Body of pancreas (tissue), 4 donors: ENCODE data around the gene PDE10A. TPM values are rescaled to one million over a fixed set of nuclear protein-coding genes. Genes with fewer than 3 reads are reported as not detected.
A peak's percentile ranks its signal among the peaks of the same experiment; 100 is the strongest.

Experiments used
- ATAC-seq: fragments of 150-250 bp; one replicate; pipeline ENCODE4 v1.9.1; 2016
- DNase-seq, 4 donors: peaks; one replicate each; pipeline ENCODE4 v3.0.0-alpha.2; 2019
- H3K27ac ChIP-seq, 4 donors: fragments of 200-600 bp; sonication (generic); 1 replicate in 3 of 4; 2 replicates in 1 of 4; pipeline versions ENCODE4 v1.5.1 to v1.6.1; 2016 to 2019; ENCODE audit warnings: mild to moderate bottlenecking in 1 of 4, mixed read lengths in 1 of 4, moderate library complexity in 1 of 4
- H3K27me3 ChIP-seq, 2 donors: fragments of 200-600 bp; sonication (generic); one replicate each; pipeline ENCODE4 v1.6.0; 2016; ENCODE audit warnings: mild to moderate bottlenecking in 1 of 2
- H3K36me3 ChIP-seq, 2 donors: fragments of 200-600 bp; sonication (generic); replicated peaks in 1 of 2; 2 replicates each; pipeline ENCODE4 v1.5.1; 2016; ENCODE audit warnings: low read depth in 2 of 2; ENCODE audit not compliant: insufficient read depth in 1 of 2
- H3K4me1 ChIP-seq: fragments of 200-600 bp; sonication (generic); one replicate; pipeline ENCODE4 v1.6.0; 2016
- H3K4me3 ChIP-seq, 2 donors: fragments of 200-600 bp; sonication (generic); 1 replicate in 1 of 2; 2 replicates in 1 of 2; pipeline ENCODE4 v1.5.1; 2016 to 2019
- H3K9me3 ChIP-seq, 3 donors: fragments of 200-600 bp; sonication (generic); 1 replicate in 2 of 3; 2 replicates in 1 of 3; pipeline ENCODE4 v1.5.1; 2016
- POLR2A ChIP-seq, 3 donors: fragments of 450-650 bp; IDR thresholded peaks; one replicate each; pipeline ENCODE4 v1.6.1; 2016; ENCODE audit warnings: antibody characterized with exemption in 3 of 3, mild to moderate bottlenecking in 2 of 3
- WGBS, 2 donors: methylation state at CpG; one replicate each; pipeline ENCODE4 v1.1.5; 2017; 5-methylcytosine and 5-hydroxymethylcytosine counted together
- intact Hi-C: fragments of 100-400 bp; cut with DNase I; formaldehyde crosslinking; loops from one replicate; pipeline ENCODE4 v1.15.1; 2023
- total RNA-seq, 2 donors: library from RNA; depleted of rRNA; stranded (reverse); fragments of >200 nt; gene quantifications; one replicate each; pipeline ENCODE4 v1.1.0, GENCODE V29; 2016
- TF ChIP-seq, protein P1 (sequence below), 7 experiments: fragments of 450-650 bp in 4 of 7; fragments of 200-600 bp in 3 of 7; sonication (generic) in 3 of 7; IDR thresholded peaks; one replicate each; pipeline ENCODE4 v1.5.1; 2016 to 2019; ENCODE audit warnings: antibody characterized with exemption in 7 of 7

The PDE10A gene
- total RNA-seq, 2 donors from 2014 or later: 3.9 to 16.8 TPM

- intact Hi-C loops: no loop called here
- H3K27me3 ChIP-seq: no peaks in the 10 kb centered on the region
- no peak for TF ChIP-seq POLR2A (IDR thresholded peaks at IDR 0.05)
- TF ChIP-seq, protein P1, sequence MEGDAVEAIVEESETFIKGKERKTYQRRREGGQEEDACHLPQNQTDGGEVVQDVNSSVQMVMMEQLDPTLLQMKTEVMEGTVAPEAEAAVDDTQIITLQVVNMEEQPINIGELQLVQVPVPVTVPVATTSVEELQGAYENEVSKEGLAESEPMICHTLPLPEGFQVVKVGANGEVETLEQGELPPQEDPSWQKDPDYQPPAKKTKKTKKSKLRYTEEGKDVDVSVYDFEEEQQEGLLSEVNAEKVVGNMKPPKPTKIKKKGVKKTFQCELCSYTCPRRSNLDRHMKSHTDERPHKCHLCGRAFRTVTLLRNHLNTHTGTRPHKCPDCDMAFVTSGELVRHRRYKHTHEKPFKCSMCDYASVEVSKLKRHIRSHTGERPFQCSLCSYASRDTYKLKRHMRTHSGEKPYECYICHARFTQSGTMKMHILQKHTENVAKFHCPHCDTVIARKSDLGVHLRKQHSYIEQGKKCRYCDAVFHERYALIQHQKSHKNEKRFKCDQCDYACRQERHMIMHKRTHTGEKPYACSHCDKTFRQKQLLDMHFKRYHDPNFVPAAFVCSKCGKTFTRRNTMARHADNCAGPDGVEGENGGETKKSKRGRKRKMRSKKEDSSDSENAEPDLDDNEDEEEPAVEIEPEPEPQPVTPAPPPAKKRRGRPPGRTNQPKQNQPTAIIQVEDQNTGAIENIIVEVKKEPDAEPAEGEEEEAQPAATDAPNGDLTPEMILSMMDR (IDR thresholded peaks at IDR 0.05): no peak
- H3K4me1 ChIP-seq: no peaks in the 10 kb centered on the region
- 65 to 93% methylated on average over 1 of the region's 1 CpG for WGBS, 2 donors
- no peak for ATAC-seq
- no peaks in the 10 kb centered on the region for H3K36me3 ChIP-seq
- DNase-seq: no peak
- no peak overlapping the region for H3K27ac ChIP-seq
- H3K4me3 ChIP-seq: no peak overlapping the region
- peaks cover 0 to 4% (median 0%) of the 10 kb centered on the region in 3 donors for H3K9me3 ChIP-seq
Measured at GRCh38 chr6:165321555-165322145, 341.4 kb downstream of the PDE10A start.

DNA sequence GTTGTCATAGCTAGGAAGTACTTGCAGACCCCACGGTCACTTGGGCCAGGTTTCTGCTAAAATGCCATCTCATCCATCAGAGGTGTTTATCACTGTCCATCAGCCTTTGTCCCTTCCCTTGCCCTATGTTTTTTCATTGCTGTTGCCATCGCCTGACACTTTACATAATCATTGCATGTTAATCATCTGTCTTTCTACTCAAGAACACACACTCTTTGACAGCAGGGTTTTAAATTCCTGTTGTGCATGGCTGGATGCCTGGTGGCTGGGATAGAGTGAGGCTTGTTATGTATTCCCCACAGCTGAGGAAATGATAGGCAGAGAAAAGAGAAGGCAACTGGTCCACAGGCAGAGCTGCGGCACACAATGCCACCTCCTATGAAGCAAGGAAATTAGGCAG, 341.9 kb downstream of the PDE10A start:
- H3K9me3 ChIP-seq: peaks cover 0 to 4% (median 0%) of the 10 kb centered on the region in 3 donors
- WGBS, 2 donors: 62 to 71% methylated on average over 3 of the region's 3 CpGs
- H3K27me3 ChIP-seq: no peaks in the 10 kb centered on the region
- no peaks in the 10 kb centered on the region for H3K4me1 ChIP-seq
- H3K4me3 ChIP-seq: no peak overlapping the region
- no peak for TF ChIP-seq POLR2A (IDR thresholded peaks at IDR 0.05)
- TF ChIP-seq, protein P1 (IDR thresholded peaks at IDR 0.05): no peak
- no peak for DNase-seq
- ATAC-seq: no peak
- no peaks in the 10 kb centered on the region for H3K36me3 ChIP-seq
- intact Hi-C loops: no loop called here
- no peak overlapping the region for H3K27ac ChIP-seq

DNA sequence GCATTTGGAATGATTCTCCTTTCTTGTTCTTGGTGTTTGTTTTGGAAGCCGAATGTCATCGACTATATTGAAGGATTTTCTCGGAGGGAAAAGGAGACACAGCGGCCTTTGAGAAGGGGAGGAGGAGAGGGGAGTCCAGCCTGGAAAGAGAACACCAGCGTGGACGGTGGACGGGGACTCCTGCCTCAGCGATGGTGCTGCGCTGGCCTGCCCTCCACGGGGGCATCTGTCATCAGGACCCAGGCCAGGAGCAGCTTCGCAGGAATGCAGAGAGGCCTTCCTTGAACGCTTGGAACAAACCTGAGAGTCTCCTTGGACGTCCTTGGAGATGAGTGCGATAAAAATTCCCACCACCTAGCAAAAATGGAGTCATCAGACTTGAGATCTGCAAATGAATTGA, 345.3 kb downstream of the PDE10A start:
- no peak for TF ChIP-seq POLR2A (IDR thresholded peaks at IDR 0.05)
- TF ChIP-seq, protein P1 (IDR thresholded peaks at IDR 0.05): no peak
- peaks cover 0 to 4% (median 0%) of the 10 kb centered on the region in 3 donors for H3K9me3 ChIP-seq
- no peak overlapping the region for H3K27ac ChIP-seq
- no peaks in the 10 kb centered on the region for H3K27me3 ChIP-seq
- WGBS, 2 donors: 67 to 75% methylated on average over 14 of the region's 14 CpGs
- no peaks in the 10 kb centered on the region for H3K36me3 ChIP-seq
- H3K4me3 ChIP-seq: no peak overlapping the region
- intact Hi-C loops: no loop called here
- H3K4me1 ChIP-seq: no peaks in the 10 kb centered on the region
- ATAC-seq: no peak
- no peak for DNase-seq

DNA sequence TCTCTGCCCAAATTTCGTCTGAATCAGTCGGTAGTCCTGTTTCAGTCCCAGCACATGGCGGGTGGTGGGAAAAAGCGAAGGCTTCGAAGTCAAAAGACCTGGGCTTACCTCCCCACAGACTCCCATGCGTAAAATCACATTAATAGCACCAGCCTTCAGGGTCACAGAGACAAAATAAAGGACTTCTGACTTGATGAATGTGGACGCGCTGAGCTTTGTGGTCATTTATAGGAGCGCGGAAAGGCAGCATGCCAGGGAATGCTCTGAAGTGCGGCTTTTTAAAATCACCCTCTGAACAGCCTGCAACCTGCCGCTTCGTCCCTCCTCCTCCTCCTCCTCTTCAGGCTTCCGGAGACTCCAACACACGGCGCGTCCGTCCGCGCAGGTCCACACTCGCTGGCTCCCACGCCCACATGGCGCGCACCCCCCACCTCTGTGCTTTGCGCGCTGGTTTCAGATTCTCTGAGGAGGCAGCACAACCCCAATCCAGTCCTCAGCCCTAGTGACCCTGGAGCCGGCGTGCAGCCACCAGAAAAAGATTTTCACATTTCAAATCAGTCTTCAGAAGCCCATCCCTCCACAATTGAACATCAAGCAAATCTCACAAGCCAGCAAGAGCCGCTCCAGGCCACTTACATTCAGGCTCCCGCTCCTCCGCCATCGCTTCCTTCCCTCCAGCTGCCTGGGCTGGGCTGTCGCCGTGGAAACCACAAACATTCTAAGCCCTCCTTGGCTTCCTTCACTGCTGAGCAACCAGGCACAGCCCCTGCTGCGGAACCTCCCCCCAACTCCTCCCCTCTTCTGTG, 353.9 kb downstream of the PDE10A start, which contains the start of gene C6orf118:
Gene C6orf118 (minus strand): TSS at position 680 of the 806 bp plus-strand sequence. CDS start 19 bp downstream, at position 661.
- peak; percentile 56 for ATAC-seq
- H3K9me3 ChIP-seq: no peaks in the 10 kb centered on the region
- H3K4me3 ChIP-seq: no peak within 1 kb of the TSS
- peaks cover 8% of the 10 kb centered on the region for H3K4me1 ChIP-seq
- H3K27me3 ChIP-seq: peaks cover 0 to 5% of the 10 kb centered on the region in 2 donors
- peak in 2 of 4 donors; percentile 28 to 29 for DNase-seq
- intact Hi-C loops: no loop called here
- no peaks in the 10 kb centered on the region for H3K36me3 ChIP-seq
- H3K27ac ChIP-seq: no peak within 1 kb of the TSS
- 5 to 6% methylated on average over 34 to 35 of the region's 35 CpGs for WGBS, 2 donors
- no peak for TF ChIP-seq POLR2A (IDR thresholded peaks at IDR 0.05)
- TF ChIP-seq, protein P1 (IDR thresholded peaks at IDR 0.05): no peak
